Measurements from ENCODE around the gene HLA-DPB1. TPM values are rescaled to one million over a fixed set of nuclear protein-coding genes. Genes with fewer than 3 reads are reported as not detected.

The HLA-DPB1 gene
- total RNA-seq: 10 to 100 TPM; 12.5 to 20.9 TPM

DNA sequence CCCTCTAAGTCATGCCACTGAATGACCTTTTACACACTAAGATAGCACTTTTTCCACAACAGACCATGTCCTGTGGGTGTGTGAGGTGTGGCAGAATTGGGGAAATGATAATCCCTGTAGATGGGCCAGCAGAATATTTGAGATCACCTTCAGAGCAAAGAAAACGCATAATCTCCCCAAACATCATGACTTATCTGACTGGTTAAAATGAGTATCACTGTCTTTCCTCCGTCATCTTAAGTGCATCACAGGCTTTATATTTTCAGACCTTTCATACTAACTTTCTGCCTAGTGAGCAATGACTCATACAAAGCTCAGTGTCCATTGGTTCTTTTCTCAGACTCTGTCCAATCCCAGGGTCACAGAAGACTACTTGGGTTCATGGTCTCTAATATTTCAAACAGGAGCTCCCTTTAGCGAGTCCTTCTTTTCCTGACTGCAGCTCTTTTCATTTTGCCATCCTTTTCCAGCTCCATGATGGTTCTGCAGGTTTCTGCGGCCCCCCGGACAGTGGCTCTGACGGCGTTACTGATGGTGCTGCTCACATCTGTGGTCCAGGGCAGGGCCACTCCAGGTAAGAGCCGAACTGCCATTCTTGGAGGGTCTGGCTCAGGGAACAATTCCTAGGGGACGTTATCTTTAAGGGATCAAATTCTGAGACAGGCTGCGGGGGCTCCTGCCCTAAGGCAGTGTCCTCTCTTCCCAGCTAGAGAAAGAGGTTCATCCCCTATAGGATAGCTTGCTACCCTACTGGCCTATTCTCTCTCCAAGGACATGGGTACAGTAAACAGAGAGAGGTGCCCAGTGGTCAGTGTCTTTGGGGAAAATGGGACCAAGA, at the start of gene HLA-DPB1:
Gene HLA-DPB1 (plus strand): TSS at position 423 of the 838 bp plus-strand sequence. CDS start 52 bp downstream, at position 475.
- Mint-ChIP-seq H3K36me3 (ENCODE audit: insufficient read depth in 2 of 2) (peaks cover 0 to 1% of the 10 kb centered on the region in 2 donors), H3K27me3 (ENCODE audit: low read depth) (peaks cover 7% of the 10 kb centered on the region), H3K4me3 (peak within 1 kb of the TSS; percentile 80 to 86), H3K9me3 (no peaks in the 10 kb centered on the region), H3K4me1 (ENCODE audit: low read depth) (peaks cover 37% of the 10 kb centered on the region), H3K27ac (peak within 1 kb of the TSS; percentile 4)
- DNase-seq (peak; percentile 17 to 39), ATAC-seq (replicated peaks in 1 of 2) (peak; percentile 94 to 95)

DNA sequence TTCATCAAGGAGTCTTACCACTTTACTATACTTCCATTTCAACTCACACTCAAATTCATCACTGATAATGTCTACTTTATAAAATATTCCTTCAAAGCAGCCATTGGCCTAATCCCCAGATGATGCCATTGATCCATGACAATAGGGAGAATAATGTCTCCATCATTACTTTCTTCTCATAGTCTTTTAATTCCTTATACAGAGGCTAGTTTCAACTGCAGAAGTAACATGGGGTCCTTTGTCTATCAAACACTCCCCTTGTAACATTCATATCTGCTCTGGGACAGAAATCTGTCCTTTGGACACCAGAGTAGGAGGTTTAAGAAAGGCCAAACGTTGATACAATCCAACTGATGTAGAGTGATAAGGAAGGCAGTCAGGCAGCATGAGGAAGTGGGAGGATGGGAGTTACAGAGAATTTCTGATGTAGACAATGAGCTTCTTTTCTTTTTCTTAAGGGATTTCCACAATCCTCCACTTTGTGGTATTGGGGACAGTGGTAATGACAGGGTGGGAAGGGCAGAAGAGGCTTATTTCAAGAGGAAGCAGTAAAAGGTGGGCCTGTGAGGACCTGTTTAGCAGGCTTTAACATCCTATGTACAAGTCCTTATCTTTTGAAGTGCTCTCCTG, 47.5 kb upstream of the HLA-DPB1 start:
- H3K36me3 Mint-ChIP-seq (ENCODE audit: insufficient read depth in 2 of 2): no peaks in the 10 kb centered on the region
- ATAC-seq (replicated peaks in 1 of 2) (no peak), DNase-seq (no peak)
- no peak overlapping the region for H3K4me3 Mint-ChIP-seq
- H3K9me3 Mint-ChIP-seq: no peaks in the 10 kb centered on the region
- peaks cover 8% of the 10 kb centered on the region for H3K4me1 Mint-ChIP-seq (ENCODE audit: low read depth)
- H3K27me3 Mint-ChIP-seq (ENCODE audit: low read depth): peaks cover 13% of the 10 kb centered on the region
- no peak overlapping the region for H3K27ac Mint-ChIP-seq

DNA sequence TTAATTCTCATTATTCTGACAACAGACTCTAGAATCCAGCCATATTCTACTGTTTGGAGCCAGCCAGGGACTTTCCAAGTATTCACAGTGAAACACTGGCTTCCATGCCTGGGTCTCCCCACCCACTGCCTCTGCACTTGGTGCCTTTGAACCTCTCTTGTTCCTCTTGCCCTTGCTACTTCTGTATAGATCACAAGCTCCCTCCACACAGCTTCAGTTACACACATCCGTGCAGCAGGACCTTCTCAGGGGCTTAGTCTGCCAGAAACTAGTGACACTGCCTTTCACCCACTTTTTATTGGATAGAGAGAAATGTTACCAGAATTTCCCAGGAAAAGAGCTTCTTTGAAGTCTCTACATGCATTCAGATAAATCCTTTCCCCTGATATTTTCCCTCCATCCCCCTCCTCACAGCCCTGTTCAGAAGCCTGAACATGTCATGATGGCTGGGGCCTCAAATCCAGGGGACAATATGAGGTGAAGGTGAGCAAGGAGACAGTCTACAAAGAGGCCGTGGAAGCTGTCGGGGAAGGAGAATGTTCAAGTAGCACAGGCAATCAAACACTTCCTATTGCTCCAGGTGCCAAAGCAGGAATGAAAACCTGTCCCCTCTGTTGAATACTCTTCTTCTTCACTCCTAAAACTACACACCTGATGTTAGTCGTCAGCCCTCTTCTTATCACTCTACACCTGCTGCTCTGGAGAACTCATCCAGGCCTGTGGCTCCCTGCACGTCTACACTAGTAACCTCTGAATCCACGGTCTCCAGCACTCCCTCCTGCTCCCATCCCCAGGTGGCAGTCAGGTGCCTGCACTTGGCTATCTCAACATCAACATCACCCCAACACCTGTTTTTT, 46.2 kb upstream of the HLA-DPB1 start:
- Mint-ChIP-seq H3K4me1 (ENCODE audit: low read depth) (peaks cover 8% of the 10 kb centered on the region), H3K36me3 (ENCODE audit: insufficient read depth in 2 of 2) (no peaks in the 10 kb centered on the region), H3K9me3 (no peaks in the 10 kb centered on the region), H3K4me3 (peak overlapping the region in 1 of 2 donors; percentile 11), H3K27me3 (ENCODE audit: low read depth) (peaks cover 15% of the 10 kb centered on the region), H3K27ac (peak overlapping the region; percentile 71)
- DNase-seq (no peak), ATAC-seq (replicated peaks in 1 of 2) (peak; percentile 70 to 79)

DNA sequence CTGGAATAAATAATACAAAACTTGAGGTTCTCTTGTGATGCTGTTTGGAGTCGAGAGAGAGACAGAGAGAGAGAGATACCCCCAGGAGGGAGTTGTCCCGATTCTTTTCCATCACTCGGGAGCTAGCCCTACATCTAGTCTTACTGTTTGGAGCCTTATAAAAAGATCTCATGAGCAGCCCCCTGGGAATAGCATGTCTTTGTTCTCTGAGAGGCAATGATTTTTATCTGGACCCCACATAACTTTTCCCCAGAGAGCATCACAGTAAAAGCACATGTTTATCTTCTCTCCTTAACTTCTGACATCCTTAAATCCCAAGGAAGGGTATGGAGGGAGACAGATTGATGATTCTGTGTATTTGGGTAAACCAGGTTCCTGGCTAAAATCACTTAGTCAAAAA, 45.5 kb upstream of the HLA-DPB1 start:
- Mint-ChIP-seq H3K4me1 (ENCODE audit: low read depth) (peaks cover 8% of the 10 kb centered on the region), H3K9me3 (peaks cover 0 to 3% of the 10 kb centered on the region in 2 donors), H3K27me3 (ENCODE audit: low read depth) (peaks cover 22% of the 10 kb centered on the region), H3K36me3 (ENCODE audit: insufficient read depth in 2 of 2) (peaks cover 0 to 4% of the 10 kb centered on the region in 2 donors), H3K27ac (no peak overlapping the region), H3K4me3 (no peak overlapping the region)
- DNase-seq (no peak), ATAC-seq (replicated peaks in 1 of 2) (no peak)

DNA sequence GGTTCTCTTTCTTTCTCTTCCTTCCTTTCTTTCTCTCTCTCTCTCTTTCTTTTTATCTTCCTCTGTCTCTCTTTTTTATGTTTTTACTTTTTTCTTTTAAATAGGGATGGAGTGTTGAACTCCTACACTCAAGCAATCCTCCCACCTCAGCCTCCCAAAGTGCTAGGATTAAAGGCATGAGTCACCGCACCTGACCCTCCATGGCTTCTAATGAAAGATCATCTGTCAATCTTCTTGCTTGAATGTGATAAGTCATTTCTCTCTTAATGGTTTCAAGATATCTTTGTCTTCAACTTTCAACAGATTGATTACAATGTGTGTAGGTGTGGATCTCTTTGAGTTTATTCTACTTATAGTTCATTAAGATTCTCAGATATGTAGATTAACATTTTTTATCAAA, 41.2 kb upstream of the HLA-DPB1 start:
- Mint-ChIP-seq H3K4me3 (no peak overlapping the region), H3K27me3 (ENCODE audit: low read depth) (peaks cover 25% of the 10 kb centered on the region), H3K9me3 (peaks cover 5 to 6% of the 10 kb centered on the region in 2 donors), H3K4me1 (ENCODE audit: low read depth) (no peaks in the 10 kb centered on the region), H3K27ac (no peak overlapping the region), H3K36me3 (ENCODE audit: insufficient read depth in 2 of 2) (peaks cover 1 to 5% of the 10 kb centered on the region in 2 donors)
- no peak for DNase-seq
- ATAC-seq (replicated peaks in 1 of 2): no peak

DNA sequence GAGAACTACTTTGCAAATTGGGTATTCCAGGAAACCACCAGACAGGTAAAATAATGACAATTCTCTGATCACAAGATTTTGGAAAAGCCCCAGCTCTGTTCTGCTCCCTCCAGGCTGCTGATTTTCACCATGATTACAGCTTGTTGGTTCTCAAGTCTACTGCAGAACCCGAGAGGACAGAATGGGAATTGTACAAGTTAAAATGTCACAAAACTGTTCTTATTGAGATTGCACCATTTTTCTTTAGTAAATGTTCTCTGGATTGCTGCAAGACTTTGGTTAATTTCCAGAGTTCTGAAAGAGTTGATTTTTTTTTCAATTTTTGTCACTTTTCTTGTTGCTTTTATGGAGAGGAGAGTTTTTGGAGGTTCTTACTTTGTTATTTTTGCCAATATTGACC, 39.3 kb upstream of the HLA-DPB1 start:
- no peak for ATAC-seq (replicated peaks in 1 of 2)
- no peak overlapping the region for H3K27ac Mint-ChIP-seq
- no peak for DNase-seq
- peaks cover 1 to 5% of the 10 kb centered on the region in 2 donors for H3K36me3 Mint-ChIP-seq (ENCODE audit: insufficient read depth in 2 of 2)
- H3K4me3 Mint-ChIP-seq: no peak overlapping the region
- H3K4me1 Mint-ChIP-seq (ENCODE audit: low read depth): no peaks in the 10 kb centered on the region
- H3K27me3 Mint-ChIP-seq (ENCODE audit: low read depth): peaks cover 18% of the 10 kb centered on the region
- H3K9me3 Mint-ChIP-seq: peaks cover 5 to 6% of the 10 kb centered on the region in 2 donors

DNA sequence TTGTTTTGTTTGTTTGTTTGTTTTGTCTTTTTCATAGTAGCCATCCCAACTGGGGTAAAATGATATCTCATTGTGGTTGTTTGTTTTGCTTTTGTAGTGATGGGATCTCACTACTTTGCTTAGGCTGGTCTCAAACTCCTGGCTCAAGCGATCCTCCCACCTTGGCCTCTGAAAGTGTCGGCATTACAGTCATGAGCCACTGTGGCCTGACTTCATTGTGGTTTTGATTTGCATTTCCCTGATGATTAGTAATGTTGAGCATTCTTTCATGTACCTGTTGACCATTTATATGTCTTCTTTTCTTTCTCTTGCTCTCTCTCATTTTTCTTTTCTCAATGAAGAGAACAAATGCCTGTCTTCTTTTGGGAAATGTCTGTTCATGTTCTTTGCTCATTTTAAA, 35.6 kb upstream of the HLA-DPB1 start:
- ATAC-seq (replicated peaks in 1 of 2): no peak
- H3K36me3 Mint-ChIP-seq (ENCODE audit: insufficient read depth in 2 of 2): peaks cover 1 to 2% of the 10 kb centered on the region in 2 donors
- peaks cover 3 to 6% of the 10 kb centered on the region in 2 donors for H3K9me3 Mint-ChIP-seq
- H3K27me3 Mint-ChIP-seq (ENCODE audit: low read depth): peaks cover 10% of the 10 kb centered on the region
- H3K4me1 Mint-ChIP-seq (ENCODE audit: low read depth): no peaks in the 10 kb centered on the region
- H3K4me3 Mint-ChIP-seq: no peak overlapping the region
- DNase-seq: no peak
- no peak overlapping the region for H3K27ac Mint-ChIP-seq

DNA sequence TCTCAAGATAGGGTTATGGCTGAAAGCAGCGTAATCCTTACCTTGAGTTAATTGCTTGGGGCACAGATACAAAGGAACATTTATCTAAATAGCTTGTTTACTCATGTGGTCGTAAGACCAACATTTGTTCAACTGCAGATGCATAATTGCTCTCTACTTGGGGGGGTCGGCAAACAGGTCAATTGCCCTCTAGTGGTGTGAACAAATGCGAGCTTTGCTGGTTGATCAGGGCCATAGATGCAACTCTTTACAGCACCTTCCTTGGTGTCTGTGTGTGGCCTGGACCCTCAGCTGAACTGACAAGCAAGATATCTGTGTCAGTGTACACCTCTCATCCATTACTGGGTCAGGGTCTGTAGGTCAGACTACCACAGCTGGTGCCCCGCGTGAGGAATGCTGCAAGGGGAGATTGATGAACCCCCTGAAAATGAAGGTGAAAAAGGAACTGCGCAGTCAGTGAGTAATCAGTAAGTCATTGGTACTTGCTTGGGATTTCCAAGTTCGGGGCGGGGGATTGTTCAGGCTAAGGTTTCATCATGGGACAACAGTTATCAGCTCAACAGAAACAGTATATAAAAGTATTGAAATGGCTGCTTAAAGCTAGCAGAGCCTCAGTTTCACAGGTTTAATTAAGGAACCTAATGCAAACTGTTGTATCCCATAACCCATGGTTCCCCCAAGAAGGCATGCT, 26.3 kb upstream of the HLA-DPB1 start:
- ATAC-seq (replicated peaks in 1 of 2) (no peak), DNase-seq (no peak)
- peaks cover 53% of the 10 kb centered on the region for H3K27me3 Mint-ChIP-seq (ENCODE audit: low read depth)
- no peaks in the 10 kb centered on the region for H3K4me1 Mint-ChIP-seq (ENCODE audit: low read depth)
- no peak overlapping the region for H3K4me3 Mint-ChIP-seq
- peaks cover 0 to 2% of the 10 kb centered on the region in 2 donors for H3K9me3 Mint-ChIP-seq
- H3K27ac Mint-ChIP-seq: no peak overlapping the region
- H3K36me3 Mint-ChIP-seq (ENCODE audit: insufficient read depth in 2 of 2): peaks cover 0 to 3% of the 10 kb centered on the region in 2 donors

DNA sequence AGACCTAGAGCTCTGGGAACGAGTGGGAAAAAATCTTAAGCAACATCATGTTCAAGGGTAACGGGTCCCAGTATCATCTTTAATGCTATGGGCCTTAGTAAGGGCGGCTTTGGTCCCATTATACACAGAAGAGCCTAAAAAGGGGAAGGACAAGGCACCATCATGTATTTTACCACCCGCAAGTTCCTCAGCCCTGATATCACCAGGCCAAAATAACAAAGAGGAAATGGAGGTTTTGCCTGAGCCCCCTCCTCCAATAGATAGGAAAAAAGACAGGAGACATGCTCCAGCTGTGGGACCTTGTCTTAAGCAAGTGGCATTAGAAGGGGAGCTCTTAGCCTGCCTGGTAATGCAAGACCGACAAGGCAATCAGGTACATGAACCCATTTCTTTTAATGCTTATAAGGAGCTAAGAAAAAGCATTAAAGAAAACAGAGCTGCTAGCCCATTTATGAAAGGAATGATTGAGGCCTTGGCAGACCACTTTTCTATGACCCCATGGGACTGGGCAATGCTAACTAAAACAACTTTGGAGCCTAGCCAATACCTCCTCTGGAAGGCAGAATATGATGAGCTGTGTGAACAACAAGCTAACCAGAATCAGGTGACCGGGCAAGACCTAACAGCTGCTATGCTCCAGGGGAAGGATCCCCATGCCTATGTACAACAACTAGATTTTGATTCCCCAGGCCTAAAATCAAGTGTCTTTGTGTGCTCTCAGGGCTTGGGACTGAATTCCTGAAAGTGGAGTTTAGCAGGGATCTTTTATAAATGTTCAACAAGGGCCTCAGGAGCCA, 25.6 kb upstream of the HLA-DPB1 start:
- Mint-ChIP-seq H3K4me1 (ENCODE audit: low read depth) (no peaks in the 10 kb centered on the region), H3K36me3 (ENCODE audit: insufficient read depth in 2 of 2) (peaks cover 0 to 2% of the 10 kb centered on the region in 2 donors), H3K9me3 (peaks cover 0 to under 1% of the 10 kb centered on the region in 2 donors), H3K27me3 (ENCODE audit: low read depth) (peaks cover 53% of the 10 kb centered on the region), H3K27ac (no peak overlapping the region), H3K4me3 (no peak overlapping the region)
- DNase-seq (no peak), ATAC-seq (replicated peaks in 1 of 2) (no peak)

DNA sequence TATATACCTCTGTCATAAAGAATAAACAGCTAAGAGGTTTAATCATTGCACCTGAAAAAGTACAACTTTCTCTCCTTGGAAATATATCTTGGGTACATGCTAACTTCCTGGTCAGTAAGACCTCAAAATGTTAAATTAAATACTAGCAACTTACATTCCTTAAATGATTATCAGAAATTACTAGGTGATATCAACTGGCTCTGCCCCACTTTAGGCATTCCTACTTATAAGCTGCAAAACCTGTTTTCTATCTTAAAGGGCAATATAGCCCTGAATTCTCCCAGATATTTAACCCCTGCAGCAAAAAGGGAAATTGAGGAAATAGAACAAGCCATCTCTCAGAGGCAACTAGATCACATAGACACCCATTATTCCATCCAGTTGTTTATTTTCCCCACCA, 23.2 kb upstream of the HLA-DPB1 start:
- Mint-ChIP-seq H3K27me3 (ENCODE audit: low read depth) (peaks cover 42% of the 10 kb centered on the region), H3K4me3 (no peak overlapping the region), H3K9me3 (no peaks in the 10 kb centered on the region), H3K27ac (no peak overlapping the region), H3K4me1 (ENCODE audit: low read depth) (no peaks in the 10 kb centered on the region), H3K36me3 (ENCODE audit: insufficient read depth in 2 of 2) (no peaks in the 10 kb centered on the region)
- DNase-seq (no peak), ATAC-seq (replicated peaks in 1 of 2) (no peak)

DNA sequence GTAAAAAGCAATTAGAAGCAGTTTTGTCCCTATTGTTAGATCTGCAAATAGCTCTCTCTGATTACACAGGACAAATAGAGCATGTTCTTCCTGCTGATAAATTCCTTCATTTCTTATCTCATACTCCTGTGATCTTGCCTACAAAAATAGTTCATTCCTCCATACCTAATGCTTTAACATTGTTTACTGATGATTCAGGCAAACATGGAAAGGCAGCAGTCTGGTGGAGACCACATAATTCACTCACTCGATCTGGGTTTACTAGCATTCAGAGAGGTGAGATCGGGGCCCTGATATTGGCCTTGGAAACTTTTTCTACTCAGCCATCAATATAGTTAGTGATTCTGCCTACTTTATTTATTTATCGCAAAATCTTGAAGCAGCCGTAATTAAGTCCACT, 22.6 kb upstream of the HLA-DPB1 start:
- no peak overlapping the region for H3K4me3 Mint-ChIP-seq
- H3K4me1 Mint-ChIP-seq (ENCODE audit: low read depth): no peaks in the 10 kb centered on the region
- no peak overlapping the region for H3K27ac Mint-ChIP-seq
- ATAC-seq (replicated peaks in 1 of 2) (no peak), DNase-seq (no peak)
- no peaks in the 10 kb centered on the region for H3K9me3 Mint-ChIP-seq
- peaks cover 42% of the 10 kb centered on the region for H3K27me3 Mint-ChIP-seq (ENCODE audit: low read depth)
- no peaks in the 10 kb centered on the region for H3K36me3 Mint-ChIP-seq (ENCODE audit: insufficient read depth in 2 of 2)

All from activated T-cell treated with anti-CD3 and anti-CD28 coated beads, Interleukin-2, amount 50 U/mL, for 72 hours (primary cell).